Smooth muscle cell (in vitro differentiated cells): ENCODE measurements around the gene RASGRF2. TPM values are rescaled to one million over a fixed set of nuclear protein-coding genes. Genes with fewer than 3 reads are reported as not detected.

Source experiments
- DNase-seq: peaks from one replicate; lab custom pipeline; 2025; ENCODE audit not compliant: unreplicated experiment; lab: John Stamatoyannopoulos, UW
- H2AFZ ChIP-seq: fragments of 200-600 bp; sonication (generic); 2 replicates; pipeline ENCODE4 v1.6.0; 2016; ENCODE audit warnings: antibody characterized with exemption, low read depth, mild to moderate bottlenecking
- H3F3A ChIP-seq: fragments of 200-600 bp; sonication (generic); 2 replicates; pipeline ENCODE4 v1.6.0; 2017; ENCODE audit warnings: antibody characterized with exemption, low read depth
- H3K27ac ChIP-seq: fragments of 200-600 bp; sonication (generic); 2 replicates; pipeline ENCODE4 v1.5.1; 2016; ENCODE audit warnings: low read depth, mild to moderate bottlenecking
- H3K27me3 ChIP-seq: fragments of 200-600 bp; sonication (generic); 2 replicates; pipeline ENCODE4 v1.6.1; 2016; ENCODE audit warnings: low read depth, mild to moderate bottlenecking
- H3K36me3 ChIP-seq: fragments of 200-600 bp; sonication (generic); 2 replicates; pipeline ENCODE4 v1.5.1; 2016; ENCODE audit warnings: low read depth
- H3K4me1 ChIP-seq: fragments of 200-600 bp; sonication (generic); 2 replicates; pipeline ENCODE4 v1.5.1; 2016; ENCODE audit warnings: low read depth
- H3K4me2 ChIP-seq: fragments of 200-600 bp; sonication (generic); 2 replicates; pipeline ENCODE4 v1.6.0; 2016; ENCODE audit warnings: mild to moderate bottlenecking
- H3K4me3 ChIP-seq: fragments of 200-600 bp; sonication (generic); 2 replicates; pipeline ENCODE4 v1.5.1; 2016; ENCODE audit warnings: mild to moderate bottlenecking
- H3K79me2 ChIP-seq: fragments of 200-600 bp; sonication (generic); 2 replicates; pipeline ENCODE4 v1.6.0; 2016; ENCODE audit warnings: low read depth, mild to moderate bottlenecking
- H3K9ac ChIP-seq: fragments of 200-600 bp; sonication (generic); 2 replicates; pipeline ENCODE4 v1.6.0; 2016; ENCODE audit warnings: low read depth
- H3K9me3 ChIP-seq: fragments of 200-600 bp; sonication (generic); replicated peaks from 2 replicates; pipeline ENCODE4 v1.5.1; 2016; ENCODE audit warnings: low read depth
- H4K20me1 ChIP-seq: fragments of 200-600 bp; sonication (generic); 2 replicates; pipeline ENCODE4 v1.6.0; 2016; ENCODE audit warnings: low read depth
- WGBS: methylation state at CpG from one replicate; pipeline ENCODE4 v1.1.7; 2016; ENCODE audit warnings: low lambda C conversion rate; 5-methylcytosine and 5-hydroxymethylcytosine counted together
- polyA plus RNA-seq: library from polyadenylated mRNA; unstranded; fragments of >200 nt; fragmentation: Nextera tagmentation; extraction: Ambion mirVana; gene quantifications from 2 replicates; pipeline ENCODE4 v1.2.1, GENCODE V29; 2016
- total RNA-seq: library from RNA; depleted of rRNA; stranded (reverse); fragments of >200 nt; gene quantifications from 2 replicates; pipeline ENCODE4 v1.2.3, GENCODE V29; 2014
- TF ChIP-seq, protein P1 (sequence below): fragments of 200-600 bp; sonication (generic); IDR thresholded peaks from 2 replicates; pipeline ENCODE4 v1.5.1; 2017; ENCODE audit warnings: borderline replicate concordance, mild to moderate bottlenecking, antibody characterized with exemption; ENCODE audit not compliant: insufficient read depth, poor library complexity, severe bottlenecking

RASGRF2 gene
- total and polyA plus RNA-seq, 2 experiments from 2014 or later = 11.1 to 24.7 TPM

DNA sequence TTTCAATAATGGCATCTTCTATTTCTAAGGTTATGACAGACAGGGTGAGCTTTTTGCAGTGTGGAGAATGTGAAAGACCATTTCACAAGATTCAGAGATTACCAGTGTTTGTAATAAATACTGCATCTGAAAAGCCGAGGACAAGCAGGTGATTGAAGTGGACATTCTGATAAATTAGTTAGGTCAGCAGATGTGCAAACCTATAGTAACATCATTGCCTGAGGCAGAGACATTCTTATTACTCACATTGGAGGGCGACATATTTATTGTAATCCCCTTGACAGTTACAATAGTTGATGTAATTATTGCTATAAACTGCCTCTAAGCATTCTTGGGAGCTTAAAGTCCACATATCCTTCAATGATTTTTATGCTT, 3.3 kb downstream of the RASGRF2 start:
- TF ChIP-seq, protein P1, sequence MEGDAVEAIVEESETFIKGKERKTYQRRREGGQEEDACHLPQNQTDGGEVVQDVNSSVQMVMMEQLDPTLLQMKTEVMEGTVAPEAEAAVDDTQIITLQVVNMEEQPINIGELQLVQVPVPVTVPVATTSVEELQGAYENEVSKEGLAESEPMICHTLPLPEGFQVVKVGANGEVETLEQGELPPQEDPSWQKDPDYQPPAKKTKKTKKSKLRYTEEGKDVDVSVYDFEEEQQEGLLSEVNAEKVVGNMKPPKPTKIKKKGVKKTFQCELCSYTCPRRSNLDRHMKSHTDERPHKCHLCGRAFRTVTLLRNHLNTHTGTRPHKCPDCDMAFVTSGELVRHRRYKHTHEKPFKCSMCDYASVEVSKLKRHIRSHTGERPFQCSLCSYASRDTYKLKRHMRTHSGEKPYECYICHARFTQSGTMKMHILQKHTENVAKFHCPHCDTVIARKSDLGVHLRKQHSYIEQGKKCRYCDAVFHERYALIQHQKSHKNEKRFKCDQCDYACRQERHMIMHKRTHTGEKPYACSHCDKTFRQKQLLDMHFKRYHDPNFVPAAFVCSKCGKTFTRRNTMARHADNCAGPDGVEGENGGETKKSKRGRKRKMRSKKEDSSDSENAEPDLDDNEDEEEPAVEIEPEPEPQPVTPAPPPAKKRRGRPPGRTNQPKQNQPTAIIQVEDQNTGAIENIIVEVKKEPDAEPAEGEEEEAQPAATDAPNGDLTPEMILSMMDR = no peak
- Histone ChIP-seq H3F3A (no peaks in the 10 kb centered on the region), H3K4me2 (peak overlapping the region; percentile 92), H3K27ac (peak overlapping the region; percentile 85), H3K9me3 (no peaks in the 10 kb centered on the region), H4K20me1 (no peaks in the 10 kb centered on the region), H3K36me3 (no peaks in the 10 kb centered on the region), H3K79me2 (peaks cover 37% of the 10 kb centered on the region), H3K4me1 (peaks cover 43% of the 10 kb centered on the region), H3K27me3 (peaks cover 13% of the 10 kb centered on the region), H3K4me3 (peak overlapping the region; percentile 59), H3K9ac (peak overlapping the region; percentile 3), H2AFZ (no peak overlapping the region)
- 54% methylated on average over 2 of the region's 2 CpGs for WGBS
- DNase-seq = no peak

DNA sequence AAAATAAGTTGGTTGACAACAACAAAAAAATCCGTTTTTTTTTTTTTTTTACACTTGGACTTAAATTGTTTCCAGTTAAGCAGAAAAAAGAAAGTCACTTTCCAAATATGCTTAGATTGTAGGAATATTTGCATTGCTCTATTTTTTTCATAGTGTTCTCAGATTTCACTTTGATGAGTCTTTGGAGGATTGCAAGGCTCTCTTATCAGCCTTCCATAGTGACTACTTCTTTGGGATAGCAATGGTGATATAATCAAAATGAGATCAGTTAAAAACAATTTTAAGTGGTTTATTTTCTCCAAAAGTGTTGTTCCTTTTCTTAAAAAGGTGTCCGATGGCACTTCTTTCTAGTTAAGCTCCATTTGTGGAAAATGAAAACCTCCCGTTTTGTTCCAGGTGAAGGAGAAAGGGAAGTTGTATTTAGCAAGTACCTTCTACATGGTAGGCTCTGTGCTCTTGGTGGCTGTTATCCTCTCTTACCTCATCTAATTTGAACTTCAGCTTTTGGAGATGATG, 3.9 kb downstream of the RASGRF2 start:
- WGBS = 46% methylated on average over 3 of the region's 3 CpGs
- no peak for DNase-seq
- H3K9ac ChIP-seq = peak overlapping the region; percentile 25

GRCh38 chr5:80964491-80964890, 4.3 kb downstream of the RASGRF2 start:
- Histone ChIP-seq H3K27ac (peak overlapping the region; percentile 85), H3F3A (no peaks in the 10 kb centered on the region), H3K4me2 (peak overlapping the region; percentile 92), H3K36me3 (no peaks in the 10 kb centered on the region), H3K27me3 (peaks cover 3% of the 10 kb centered on the region), H4K20me1 (no peaks in the 10 kb centered on the region), H3K9me3 (no peaks in the 10 kb centered on the region), H3K9ac (peak overlapping the region; percentile 25), H3K4me1 (peaks cover 43% of the 10 kb centered on the region), H2AFZ (peak overlapping the region; percentile 9), H3K79me2 (peaks cover 45% of the 10 kb centered on the region), H3K4me3 (peak overlapping the region; percentile 59)
- TF ChIP-seq, protein P1 = no peak
- no peak for DNase-seq
- WGBS = 17% methylated on average over 3 of the region's 3 CpGs

More for the DNA sequence above, 3.9 kb downstream of the RASGRF2 start:
- TF ChIP-seq, protein P1 = no peak
- no peaks in the 10 kb centered on the region for H4K20me1 ChIP-seq
- H3K79me2 ChIP-seq = peaks cover 42% of the 10 kb centered on the region
- H3K36me3 ChIP-seq = no peaks in the 10 kb centered on the region
- H3K4me1 ChIP-seq = peaks cover 43% of the 10 kb centered on the region
- peak overlapping the region; percentile 9 for H2AFZ ChIP-seq
- H3K4me2 ChIP-seq = peak overlapping the region; percentile 92
- no peaks in the 10 kb centered on the region for H3K9me3 ChIP-seq
- peak overlapping the region; percentile 85 for H3K27ac ChIP-seq
- peak overlapping the region; percentile 59 for H3K4me3 ChIP-seq
- no peaks in the 10 kb centered on the region for H3F3A ChIP-seq
- peaks cover 8% of the 10 kb centered on the region for H3K27me3 ChIP-seq

DNA sequence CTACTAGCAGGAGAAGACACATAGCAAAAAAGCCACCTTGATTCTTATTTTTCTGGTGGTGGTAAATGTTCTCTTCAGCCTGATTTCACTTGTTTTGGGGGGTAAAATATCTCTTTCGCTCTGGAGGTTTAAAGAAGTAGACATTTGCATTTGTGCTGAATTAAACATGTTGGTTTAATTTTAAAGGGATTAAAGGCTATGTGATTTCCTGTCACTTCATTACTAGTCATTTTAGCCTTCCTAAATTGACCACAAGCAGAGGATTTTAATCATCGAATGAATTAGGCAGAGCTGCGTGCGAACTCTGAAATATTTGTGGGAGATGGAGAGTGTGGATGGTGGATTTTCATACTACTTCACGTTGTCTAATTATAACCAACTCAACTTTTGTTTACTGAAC, 4.8 kb downstream of the RASGRF2 start:
- H3K4me2 ChIP-seq = peak overlapping the region; percentile 92
- H3K4me3 ChIP-seq = peak overlapping the region; percentile 59
- H3K27ac ChIP-seq = peak overlapping the region; percentile 85
- H4K20me1 ChIP-seq = no peaks in the 10 kb centered on the region
- no peaks in the 10 kb centered on the region for H3F3A ChIP-seq
- H2AFZ ChIP-seq = peak overlapping the region; percentile 9
- H3K36me3 ChIP-seq = no peaks in the 10 kb centered on the region
- WGBS = 22% methylated on average over 5 of the region's 5 CpGs
- no peak for DNase-seq
- H3K9ac ChIP-seq = peak overlapping the region; percentile 25
- H3K4me1 ChIP-seq = peaks cover 43% of the 10 kb centered on the region
- no peaks in the 10 kb centered on the region for H3K27me3 ChIP-seq
- H3K9me3 ChIP-seq = no peaks in the 10 kb centered on the region
- H3K79me2 ChIP-seq = peaks cover 46% of the 10 kb centered on the region
- TF ChIP-seq, protein P1 = no peak
